HCT116 (cell line): ENCODE data around the gene GTF2H4.

ENCODE experiments used
- CTCF ChIP-seq, 3 experiments: fragments of 200-600 bp in 1 of 3; sonication (generic) in 1 of 3; IDR thresholded peaks in 2 of 3; conservative IDR thresholded peaks in 1 of 3; 2 replicates each; pipeline ENCODE4 v1.5.1; 2012 to 2017; ENCODE audit warnings: low read depth in 2 of 3, low read length in 2 of 3, antibody characterized with exemption in 1 of 3, borderline replicate concordance in 1 of 3, control low read depth in 1 of 3, mild to moderate bottlenecking in 1 of 3, mixed read lengths in 1 of 3, mixed run types in 1 of 3, moderate library complexity in 1 of 3; ENCODE audit not compliant: insufficient read depth in 1 of 3
- EZH2 ChIP-seq: fragments of 200-600 bp; sonication (generic); IDR thresholded peaks from 2 replicates; pipeline ENCODE4 v1.6.1; 2017; ENCODE audit warnings: antibody characterized with exemption, mixed run types
- POLR2A ChIP-seq: IDR thresholded peaks from 2 replicates; pipeline ENCODE4 v1.7.0; 2011; ENCODE audit warnings: borderline replicate concordance; ENCODE audit not compliant: insufficient read depth, insufficient read length; ENCODE audit errors: extremely low read depth
- POLR2AphosphoS5 ChIP-seq: IDR thresholded peaks from 2 replicates; pipeline ENCODE4 v1.6.1; 2011; ENCODE audit warnings: mild to moderate bottlenecking, low read depth, low read length, moderate library complexity
- RAD21 ChIP-seq: IDR thresholded peaks from 2 replicates; pipeline ENCODE4 v1.6.1; 2012; ENCODE audit warnings: low read depth, mild to moderate bottlenecking
- SIN3A ChIP-seq: IDR thresholded peaks from 2 replicates; pipeline ENCODE4 v1.6.1; 2012; ENCODE audit warnings: low read depth
- SP1 ChIP-seq: IDR thresholded peaks from 2 replicates; pipeline ENCODE4 v1.6.1; 2012; ENCODE audit warnings: low read depth
- ZBTB33 ChIP-seq: IDR thresholded peaks from 2 replicates; pipeline ENCODE4 v1.6.1; 2011; ENCODE audit warnings: mild to moderate bottlenecking, low read length, moderate library complexity; ENCODE audit not compliant: insufficient replicate concordance; ENCODE audit errors: extremely low read depth

GRCh38 chr6:30940361-30940986, 32.5 kb downstream of the GTF2H4 start, which contains the start of gene MUCL3:
- TF ChIP-seq CTCF (IDR thresholded peaks at IDR 0.05 in 2 of 3, conservative IDR thresholded peaks at IDR 0.05 in 1 of 3; ENCODE audit: borderline replicate concordance in 1 of 3, insufficient read depth in 1 of 3, low read depth in 2 of 3, low read length in 2 of 3) (no peak), ZBTB33 (no peak), POLR2A (no peak), EZH2 (no peak), RAD21 (no peak), SP1 (no peak), SIN3A (no peak), POLR2AphosphoS5 (no peak)
